ENCODE data around the gene SDF2. TPM values are rescaled to one million over a fixed set of nuclear protein-coding genes. Genes with fewer than 3 reads are reported as not detected.

Gene SDF2
- total RNA-seq, 1 donor from 2014 or later = 34.0 TPM

GRCh38 chr17:28675980-28676379 lies 14.3 kb upstream of the SDF2 start:
- H3K4me3 ChIP-seq = no peak overlapping the region
- DNase-seq = no peak
- H3K9me3 ChIP-seq (replicated peaks) = no peaks in the 10 kb centered on the region
- H3K27me3 ChIP-seq (ENCODE audit: low read depth) = no peaks in the 10 kb centered on the region
- no peak for TF ChIP-seq CTCF (IDR thresholded peaks at IDR 0.05; ENCODE audit: borderline replicate concordance)
- intact Hi-C loops (cut with micrococcal nuclease) = no loop called here
- no peak overlapping the region for H3K27ac ChIP-seq (replicated peaks)
- H3K36me3 ChIP-seq = peaks cover 100% of the 10 kb centered on the region
- H3K4me1 ChIP-seq = no peaks in the 10 kb centered on the region

- no peak for DNase-seq
- Histone ChIP-seq H3K4me3 (no peak overlapping the region), H3K27ac (replicated peaks) (no peak overlapping the region), H3K9me3 (replicated peaks) (no peaks in the 10 kb centered on the region), H3K27me3 (ENCODE audit: low read depth) (no peaks in the 10 kb centered on the region), H3K4me1 (no peaks in the 10 kb centered on the region), H3K36me3 (peaks cover 100% of the 10 kb centered on the region)
- intact Hi-C loops (cut with micrococcal nuclease) = no loop called here
- no peak for TF ChIP-seq CTCF (IDR thresholded peaks at IDR 0.05; ENCODE audit: borderline replicate concordance)
Observed at GRCh38 chr17:28675490-28675889, 13.8 kb upstream of the SDF2 start.

- Histone ChIP-seq H3K27ac (replicated peaks) (no peak overlapping the region), H3K27me3 (ENCODE audit: low read depth) (no peaks in the 10 kb centered on the region), H3K36me3 (peaks cover 59% of the 10 kb centered on the region), H3K4me1 (peaks cover 28% of the 10 kb centered on the region), H3K4me3 (no peak overlapping the region), H3K9me3 (replicated peaks) (no peaks in the 10 kb centered on the region)
- TF ChIP-seq CTCF (IDR thresholded peaks at IDR 0.05; ENCODE audit: borderline replicate concordance) = no peak
- no peak for DNase-seq
- intact Hi-C loops (cut with micrococcal nuclease) = no loop called here
Observed at GRCh38 chr17:28669918-28670317, 8.2 kb upstream of the SDF2 start.

- no peak for TF ChIP-seq CTCF (IDR thresholded peaks at IDR 0.05; ENCODE audit: borderline replicate concordance)
- DNase-seq = no peak
- Histone ChIP-seq H3K4me3 (no peak overlapping the region), H3K27me3 (ENCODE audit: low read depth) (no peaks in the 10 kb centered on the region), H3K36me3 (peaks cover 39% of the 10 kb centered on the region), H3K27ac (replicated peaks) (no peak overlapping the region), H3K9me3 (replicated peaks) (no peaks in the 10 kb centered on the region), H3K4me1 (peaks cover 49% of the 10 kb centered on the region)
- intact Hi-C loops (cut with micrococcal nuclease) = no loop called here
Observed at GRCh38 chr17:28667870-28668269, 6.2 kb upstream of the SDF2 start.

GRCh38 chr17:28665994-28666393 lies 4.3 kb upstream of the SDF2 start:
- intact Hi-C loops (cut with micrococcal nuclease) = no loop called here
- DNase-seq = no peak
- H3K4me1 ChIP-seq = peaks cover 66% of the 10 kb centered on the region
- H3K27me3 ChIP-seq (ENCODE audit: low read depth) = no peaks in the 10 kb centered on the region
- H3K9me3 ChIP-seq (replicated peaks) = no peaks in the 10 kb centered on the region
- H3K36me3 ChIP-seq = peaks cover 20% of the 10 kb centered on the region
- no peak overlapping the region for H3K27ac ChIP-seq (replicated peaks)
- H3K4me3 ChIP-seq = no peak overlapping the region
- no peak for TF ChIP-seq CTCF (IDR thresholded peaks at IDR 0.05; ENCODE audit: borderline replicate concordance)

- intact Hi-C loops (cut with micrococcal nuclease) = no loop called here
- TF ChIP-seq CTCF (IDR thresholded peaks at IDR 0.05; ENCODE audit: borderline replicate concordance) = no peak
- H3K27ac ChIP-seq (replicated peaks) = no peak overlapping the region
Observed at GRCh38 chr17:28663723-28664122, 2.0 kb upstream of the SDF2 start.

More at GRCh38 chr17:28663723-28664122, 2.0 kb upstream of the SDF2 start:
- H3K9me3 ChIP-seq (replicated peaks) = no peaks in the 10 kb centered on the region
- peaks cover 75% of the 10 kb centered on the region for H3K4me1 ChIP-seq
- H3K36me3 ChIP-seq = peaks cover 20% of the 10 kb centered on the region
- no peak for DNase-seq
- peak overlapping the region; percentile 81 for H3K4me3 ChIP-seq
- no peaks in the 10 kb centered on the region for H3K27me3 ChIP-seq (ENCODE audit: low read depth)
